ENCODE data around the gene MOB2. TPM values are rescaled to one million over a fixed set of nuclear protein-coding genes. Genes with fewer than 3 reads are reported as not detected.

The MOB2 gene
- total RNA-seq, 2 donors from 2014 or later: 65.0 to 65.7 TPM

DNA sequence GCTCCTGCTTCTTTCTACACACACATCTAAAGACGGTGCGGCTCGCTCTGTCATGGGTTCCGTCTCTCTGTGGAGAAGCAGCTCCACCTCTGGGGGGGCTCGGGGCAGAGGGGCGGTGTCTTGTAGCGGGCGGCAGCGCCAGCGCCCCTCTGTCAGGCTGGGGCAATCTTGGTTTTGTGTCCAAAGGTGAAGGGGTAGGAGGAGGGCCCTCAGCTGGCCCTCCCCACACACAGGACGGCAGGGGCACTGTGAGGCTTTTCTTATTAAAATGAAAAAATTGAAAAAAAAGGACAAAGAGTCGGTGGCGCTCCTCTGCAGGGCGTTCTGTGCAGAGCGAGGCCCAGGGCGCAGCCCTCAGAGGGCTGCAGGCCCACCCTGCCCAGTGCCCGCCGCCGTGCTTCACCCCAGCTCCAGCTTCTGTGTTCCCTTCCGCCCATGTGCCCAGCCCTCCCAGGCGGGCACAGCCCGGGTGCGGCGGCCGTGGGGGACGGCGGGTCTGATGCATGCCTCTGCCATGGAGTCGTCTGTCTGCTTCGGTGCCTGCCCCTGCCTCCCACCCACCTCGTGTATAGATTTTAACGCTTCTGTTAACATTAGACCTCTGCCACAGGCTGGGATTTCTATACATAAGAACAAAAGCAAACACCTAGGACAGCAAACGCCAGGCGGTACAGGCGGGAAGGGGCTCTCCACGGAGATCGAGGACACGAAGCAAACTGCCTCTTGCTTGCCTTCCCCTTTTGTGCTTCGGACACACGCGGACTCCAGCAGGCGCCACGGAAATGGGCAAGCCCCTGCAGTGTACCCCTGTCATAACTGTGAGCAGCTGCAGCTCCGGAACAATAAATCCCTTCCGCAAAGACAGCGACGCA lies 24.5 kb downstream of the MOB2 start:
- H3K4me3 Mint-ChIP-seq: no peak overlapping the region
- peaks cover 3% of the 10 kb centered on the region for H3K36me3 Mint-ChIP-seq (ENCODE audit: low read depth)
- DNase-seq (no peak), ATAC-seq (no peak)
- H3K9me3 ChIP-seq (ENCODE audit: control insufficient read depth, low read length, poor library complexity, severe bottlenecking): no peaks in the 10 kb centered on the region
- no peaks in the 10 kb centered on the region for H3K27me3 Mint-ChIP-seq
- H3K4me1 Mint-ChIP-seq: peaks cover 3% of the 10 kb centered on the region
- H3K27ac Mint-ChIP-seq: no peak overlapping the region

DNA sequence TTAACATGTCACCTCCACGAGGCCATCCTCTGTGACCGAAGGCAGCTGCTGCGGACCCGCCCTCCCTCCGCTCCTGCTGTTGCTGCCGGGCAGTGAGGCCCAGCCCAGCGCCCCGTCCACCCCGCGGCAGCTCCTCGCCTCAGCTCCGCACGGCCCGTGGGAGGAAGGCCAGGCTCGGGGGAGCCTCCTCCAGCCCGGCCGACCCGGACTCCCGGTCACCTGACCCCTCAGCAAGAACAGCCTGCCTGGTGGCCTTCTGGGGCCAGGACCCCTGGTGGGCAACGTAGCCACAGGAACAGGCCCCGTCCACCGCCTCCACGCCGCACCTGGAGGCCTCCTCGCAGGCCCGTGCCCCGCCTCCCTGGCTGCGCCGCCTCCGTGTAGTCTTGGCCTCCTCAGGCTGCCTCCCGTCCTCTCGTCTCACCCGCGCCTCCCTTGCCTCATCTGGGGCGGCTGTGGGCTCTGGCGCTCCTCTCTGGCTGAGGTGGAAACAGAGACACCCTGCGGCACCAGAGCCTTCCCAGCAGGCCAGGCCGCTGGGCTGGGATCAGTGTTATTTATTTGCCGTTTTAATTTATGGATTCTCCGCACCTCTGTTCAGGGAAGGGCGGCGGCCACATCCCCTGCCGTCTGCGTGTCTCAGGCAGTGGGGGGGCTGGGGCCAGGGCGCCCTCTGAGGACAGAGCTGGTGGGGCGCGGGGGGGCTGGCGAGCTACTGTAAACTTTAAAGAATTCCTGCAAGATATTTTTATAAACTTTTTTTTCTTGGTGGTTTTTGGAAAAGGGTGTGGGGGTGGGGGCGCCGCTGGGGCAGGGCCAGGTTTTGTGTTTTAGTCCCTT lies 25.4 kb downstream of the MOB2 start:
- no peak for ATAC-seq
- Mint-ChIP-seq H3K27ac (no peak overlapping the region), H3K36me3 (ENCODE audit: low read depth) (peaks cover 3% of the 10 kb centered on the region), H3K27me3 (no peaks in the 10 kb centered on the region), H3K4me1 (peaks cover 2% of the 10 kb centered on the region), H3K4me3 (no peak overlapping the region)
- H3K9me3 ChIP-seq (ENCODE audit: control insufficient read depth, low read length, poor library complexity, severe bottlenecking): no peaks in the 10 kb centered on the region
- DNase-seq: no peak

DNA sequence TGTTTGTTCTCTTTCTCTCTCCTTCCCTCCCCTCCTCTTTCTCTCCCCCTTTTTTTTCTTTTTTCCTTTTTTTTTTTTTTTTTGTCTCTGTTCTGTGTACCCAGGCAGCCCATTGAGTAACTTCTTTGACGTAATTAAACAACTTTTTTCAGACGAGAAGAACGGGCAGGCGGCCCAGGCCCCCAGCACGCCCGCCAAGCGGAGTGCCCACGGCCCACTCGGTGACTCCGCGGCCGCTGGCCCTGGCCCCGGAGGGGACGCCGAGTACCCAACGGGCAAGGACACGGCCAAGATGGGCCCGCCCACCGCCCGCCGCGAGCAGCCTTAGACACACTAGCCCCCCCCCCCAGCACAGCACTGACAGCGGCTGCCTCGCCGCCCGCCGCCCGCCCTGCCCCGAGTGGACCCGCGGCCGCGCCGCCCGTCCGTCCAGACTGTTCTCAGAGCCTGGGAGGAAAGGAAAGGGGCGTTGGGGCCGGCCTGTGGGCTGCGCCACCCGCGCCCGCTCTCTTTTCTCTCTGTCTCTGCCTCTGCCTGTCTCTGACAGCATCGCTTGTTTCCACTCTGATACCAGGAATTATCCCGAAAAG lies 26.1 kb downstream of the MOB2 start:
- Mint-ChIP-seq H3K27me3 (no peaks in the 10 kb centered on the region), H3K4me3 (no peak overlapping the region), H3K27ac (no peak overlapping the region), H3K36me3 (ENCODE audit: low read depth) (peaks cover 1% of the 10 kb centered on the region), H3K4me1 (peaks cover 6% of the 10 kb centered on the region)
- H3K9me3 ChIP-seq (ENCODE audit: control insufficient read depth, low read length, poor library complexity, severe bottlenecking): no peaks in the 10 kb centered on the region
- DNase-seq: no peak
- no peak for ATAC-seq

DNA sequence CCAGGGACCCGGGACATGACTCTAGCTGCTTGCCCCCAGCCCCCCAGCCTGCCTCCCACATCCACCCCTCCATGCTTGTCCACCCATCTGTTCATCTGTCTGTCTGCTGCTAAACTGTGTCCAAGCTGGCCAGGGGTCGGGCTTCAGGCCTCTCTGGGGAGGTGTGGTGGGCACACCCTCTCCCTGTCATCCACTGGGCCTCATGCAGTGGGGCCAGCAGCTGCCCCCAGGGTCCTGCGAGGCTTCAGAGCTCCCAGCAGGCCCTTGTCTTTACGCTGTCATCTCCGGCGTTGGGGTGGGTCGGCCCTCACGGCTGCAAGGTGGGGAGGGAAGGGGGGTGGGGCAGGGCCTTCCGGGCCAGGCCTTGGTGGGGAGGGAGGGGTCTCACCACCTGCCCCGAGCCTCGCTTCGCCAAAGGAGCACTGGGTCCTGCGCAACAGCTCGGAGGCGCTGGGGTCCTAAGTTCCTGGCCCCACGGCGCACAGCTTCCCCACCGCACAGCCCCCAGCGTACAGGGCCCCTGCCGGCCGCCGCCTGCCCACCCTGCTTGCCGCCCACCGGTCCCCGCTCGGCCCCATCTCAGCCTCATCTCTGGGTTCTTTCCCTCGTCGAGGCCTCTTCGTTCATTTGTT lies 26.7 kb downstream of the MOB2 start:
- ATAC-seq: no peak
- Mint-ChIP-seq H3K27ac (no peak overlapping the region), H3K27me3 (no peaks in the 10 kb centered on the region), H3K4me3 (no peak overlapping the region), H3K36me3 (ENCODE audit: low read depth) (no peaks in the 10 kb centered on the region), H3K4me1 (peaks cover 8% of the 10 kb centered on the region)
- no peak for DNase-seq
- no peaks in the 10 kb centered on the region for H3K9me3 ChIP-seq (ENCODE audit: control insufficient read depth, low read length, poor library complexity, severe bottlenecking)

DNA sequence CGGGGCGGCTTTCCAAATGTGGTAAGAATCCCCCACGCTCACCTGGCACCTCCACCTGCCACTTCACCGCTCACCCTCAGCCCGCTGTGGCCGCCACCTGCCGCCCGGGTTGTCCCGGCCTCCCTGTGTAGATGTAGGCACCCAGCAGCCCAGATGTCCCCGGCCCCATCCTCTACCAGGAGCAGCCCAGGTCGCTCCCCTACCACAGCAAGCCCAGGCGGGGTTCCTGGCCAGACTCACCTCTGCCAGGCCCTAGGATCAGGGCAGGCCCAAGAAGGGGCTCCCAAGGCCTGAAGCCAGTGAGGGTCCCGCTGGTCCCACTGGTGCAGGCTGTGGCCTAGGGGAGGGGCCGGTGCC lies 27.4 kb downstream of the MOB2 start:
- H3K27me3 Mint-ChIP-seq: no peaks in the 10 kb centered on the region
- H3K4me3 Mint-ChIP-seq: no peak overlapping the region
- DNase-seq (no peak), ATAC-seq (no peak)
- H3K4me1 Mint-ChIP-seq: peaks cover 8% of the 10 kb centered on the region
- H3K27ac Mint-ChIP-seq: no peak overlapping the region
- H3K9me3 ChIP-seq (ENCODE audit: control insufficient read depth, low read length, poor library complexity, severe bottlenecking): no peaks in the 10 kb centered on the region
- H3K36me3 Mint-ChIP-seq (ENCODE audit: low read depth): no peaks in the 10 kb centered on the region

DNA sequence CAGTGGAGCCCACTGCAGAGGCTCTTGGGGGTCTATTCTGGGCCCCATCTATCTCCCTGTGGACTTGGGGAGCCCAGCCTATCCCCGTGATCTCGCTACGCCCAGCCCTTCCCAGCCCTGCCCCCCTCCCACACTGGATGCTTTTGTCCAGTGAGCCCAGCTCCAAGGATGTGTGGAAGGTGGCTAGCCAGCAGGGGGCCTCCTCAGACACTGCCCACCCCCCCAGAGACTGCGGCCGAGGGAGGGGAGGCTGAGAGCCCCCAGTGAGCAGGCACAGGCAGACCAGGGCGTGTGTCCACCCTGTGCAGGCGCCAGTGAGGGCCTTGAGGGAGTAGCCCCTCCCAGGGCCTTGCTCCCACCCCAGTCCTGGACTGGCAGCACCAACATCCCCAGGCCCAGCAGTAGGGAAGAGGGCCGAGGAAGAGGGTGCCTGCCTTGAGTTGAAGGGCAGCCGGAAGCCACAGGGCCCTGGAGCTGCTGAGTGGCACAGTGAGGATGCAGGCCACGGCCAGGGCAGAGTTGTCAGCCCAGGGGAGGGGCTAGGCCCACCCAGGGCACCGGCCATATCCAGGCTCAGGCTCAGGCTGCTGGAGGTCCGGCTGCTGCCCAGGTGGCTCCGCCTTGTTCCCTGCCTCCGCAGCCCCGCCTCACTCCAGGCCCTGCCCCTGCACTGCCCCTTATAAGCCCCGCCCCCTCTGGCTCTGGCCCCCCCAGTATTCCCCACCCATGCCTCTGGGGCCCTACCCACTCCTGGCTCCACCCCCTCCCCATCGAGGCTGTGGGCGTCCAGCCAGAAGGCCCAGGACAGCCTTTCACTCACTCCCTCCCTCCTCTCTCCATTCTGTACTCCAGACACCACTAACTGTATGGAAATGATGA lies 28.0 kb downstream of the MOB2 start:
- DNase-seq: no peak
- H3K4me3 Mint-ChIP-seq: no peak overlapping the region

DNA sequence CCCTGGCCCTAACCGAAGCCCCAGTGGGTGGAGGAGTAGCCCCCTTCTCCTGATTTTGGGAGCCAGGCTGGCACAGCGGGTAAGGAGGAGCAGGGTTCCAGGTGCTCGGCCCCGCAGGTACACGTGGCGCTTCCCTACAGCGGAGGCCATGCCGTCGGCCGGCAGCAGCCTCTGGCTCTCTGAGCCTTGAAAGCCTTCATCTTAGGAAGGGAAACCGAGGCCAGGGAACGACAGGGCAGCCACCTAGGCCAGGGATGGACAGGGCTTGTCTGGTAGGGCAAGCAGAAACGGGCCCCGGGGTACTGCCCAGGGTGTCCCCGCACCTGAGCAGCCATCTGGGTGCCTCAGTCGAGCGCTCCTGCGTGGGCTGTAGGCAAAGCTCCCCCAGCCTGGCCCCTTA lies 28.7 kb downstream of the MOB2 start:
- no peaks in the 10 kb centered on the region for H3K9me3 ChIP-seq (ENCODE audit: control insufficient read depth, low read length, poor library complexity, severe bottlenecking)
- no peaks in the 10 kb centered on the region for H3K36me3 Mint-ChIP-seq (ENCODE audit: low read depth)
- H3K4me1 Mint-ChIP-seq: peaks cover 8% of the 10 kb centered on the region
- ATAC-seq (no peak), DNase-seq (no peak)
- H3K27ac Mint-ChIP-seq: no peak overlapping the region
- H3K4me3 Mint-ChIP-seq: no peak overlapping the region
- no peaks in the 10 kb centered on the region for H3K27me3 Mint-ChIP-seq

More for the DNA sequence above, 28.0 kb downstream of the MOB2 start:
- Mint-ChIP-seq H3K27ac (no peak overlapping the region), H3K27me3 (no peaks in the 10 kb centered on the region), H3K4me1 (peaks cover 8% of the 10 kb centered on the region), H3K36me3 (ENCODE audit: low read depth) (no peaks in the 10 kb centered on the region)
- ATAC-seq: no peak
- H3K9me3 ChIP-seq (ENCODE audit: control insufficient read depth, low read length, poor library complexity, severe bottlenecking): no peaks in the 10 kb centered on the region

DNA sequence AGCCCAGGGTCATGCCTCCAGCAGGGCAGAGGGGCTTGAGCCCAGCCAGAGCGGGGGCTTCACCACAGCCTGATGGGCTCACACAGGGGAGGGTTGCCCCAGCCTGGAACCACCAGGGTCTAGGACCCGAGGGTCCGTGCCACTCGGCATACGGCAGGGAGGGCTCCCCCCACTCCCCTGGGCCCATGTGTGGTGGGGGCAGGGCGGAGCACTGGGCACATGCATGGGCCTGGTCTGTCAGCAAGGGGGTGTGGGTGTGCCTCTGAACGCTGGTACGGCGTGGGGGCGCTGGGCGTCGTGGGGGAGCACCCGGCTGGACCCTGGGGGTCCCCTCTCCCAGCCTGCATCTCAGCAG lies 29.3 kb downstream of the MOB2 start:
- Mint-ChIP-seq H3K36me3 (ENCODE audit: low read depth) (no peaks in the 10 kb centered on the region), H3K27ac (no peak overlapping the region), H3K4me1 (peaks cover 8% of the 10 kb centered on the region), H3K27me3 (no peaks in the 10 kb centered on the region), H3K4me3 (no peak overlapping the region)
- ATAC-seq (no peak), DNase-seq (no peak)
- H3K9me3 ChIP-seq (ENCODE audit: control insufficient read depth, low read length, poor library complexity, severe bottlenecking): no peaks in the 10 kb centered on the region

DNA sequence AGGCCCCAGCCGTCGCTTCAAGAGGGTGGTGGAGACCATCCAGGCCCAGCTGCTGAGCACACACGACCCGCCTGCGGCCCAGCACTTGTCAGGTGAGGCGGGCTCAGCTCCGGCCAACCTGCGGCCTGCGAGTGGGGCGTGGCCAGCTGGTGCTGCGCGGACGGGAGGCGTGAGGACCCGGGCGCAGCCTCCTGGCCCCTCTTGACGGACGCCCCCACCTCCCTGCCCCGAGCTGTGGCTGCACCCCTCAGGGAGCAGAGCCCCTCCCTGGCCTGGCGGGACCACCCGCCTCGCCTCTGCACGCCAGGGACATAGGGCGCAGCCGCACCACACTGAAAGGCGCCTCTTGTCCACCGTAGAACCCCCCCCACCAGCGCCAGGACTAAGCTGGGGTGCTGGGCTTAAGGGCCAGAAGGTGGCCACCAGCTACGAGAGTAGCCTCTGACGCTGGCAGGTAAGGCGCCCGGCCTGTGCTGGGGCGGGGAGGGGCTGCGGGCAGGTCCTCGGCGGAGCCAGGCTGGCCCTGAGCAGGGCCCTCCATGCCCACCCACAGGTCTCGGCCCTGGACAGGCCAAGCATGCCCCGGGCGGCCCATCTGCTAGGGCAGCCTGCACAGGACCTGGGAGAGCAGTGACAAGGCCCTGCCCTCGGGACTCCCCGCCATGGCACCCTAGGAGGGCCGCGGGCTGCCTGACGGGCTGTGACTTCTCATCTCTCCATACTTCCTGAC lies 29.8 kb downstream of the MOB2 start:
- no peak for DNase-seq
- H3K9me3 ChIP-seq (ENCODE audit: control insufficient read depth, low read length, poor library complexity, severe bottlenecking): no peaks in the 10 kb centered on the region
- H3K36me3 Mint-ChIP-seq (ENCODE audit: low read depth): no peaks in the 10 kb centered on the region
- no peak for ATAC-seq
- H3K4me1 Mint-ChIP-seq: peaks cover 8% of the 10 kb centered on the region
- no peak overlapping the region for H3K4me3 Mint-ChIP-seq
- H3K27ac Mint-ChIP-seq: no peak overlapping the region
- H3K27me3 Mint-ChIP-seq: no peaks in the 10 kb centered on the region

DNA sequence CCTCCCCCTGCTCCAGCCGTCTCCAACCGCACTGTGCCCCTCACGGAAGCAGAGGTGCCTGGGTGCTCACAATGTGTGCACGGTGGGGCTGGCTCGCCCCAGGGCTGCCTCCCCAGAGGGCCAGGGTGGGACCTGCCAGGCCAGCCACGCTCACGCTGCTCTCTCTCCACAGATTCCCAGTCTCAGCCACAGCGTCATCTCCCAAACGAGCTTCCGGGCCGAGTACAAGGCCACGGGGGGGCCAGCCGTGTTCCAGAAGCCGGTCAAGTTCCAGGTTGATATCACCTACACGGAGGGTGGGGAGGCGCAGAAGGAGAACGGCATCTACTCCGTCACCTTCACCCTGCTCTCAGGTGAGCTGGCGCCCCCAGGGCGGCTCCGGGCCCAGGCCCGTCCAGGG lies 30.4 kb downstream of the MOB2 start:
- H3K9me3 ChIP-seq (ENCODE audit: control insufficient read depth, low read length, poor library complexity, severe bottlenecking): no peaks in the 10 kb centered on the region
- ATAC-seq (no peak), DNase-seq (no peak)
- H3K36me3 Mint-ChIP-seq (ENCODE audit: low read depth): no peaks in the 10 kb centered on the region
- no peak overlapping the region for H3K27ac Mint-ChIP-seq
- peaks cover 8% of the 10 kb centered on the region for H3K4me1 Mint-ChIP-seq
- H3K27me3 Mint-ChIP-seq: no peaks in the 10 kb centered on the region
- H3K4me3 Mint-ChIP-seq: no peak overlapping the region

DNA sequence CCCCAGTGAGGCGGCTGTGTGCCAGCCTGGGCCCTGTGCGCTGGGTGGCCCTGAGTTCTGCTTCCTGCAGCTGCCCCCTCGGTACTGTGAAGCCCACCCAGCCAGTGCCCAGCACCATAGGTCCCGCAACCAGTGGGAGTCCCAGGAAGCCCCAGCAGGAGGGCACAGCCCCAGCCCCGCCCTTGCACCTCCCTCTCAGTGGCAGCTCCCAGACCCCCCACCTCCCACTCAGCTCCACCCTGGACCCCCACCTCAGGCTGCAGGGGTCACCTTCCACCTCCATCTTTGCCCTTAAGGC lies 30.9 kb downstream of the MOB2 start:
- H3K27ac Mint-ChIP-seq: no peak overlapping the region
- no peaks in the 10 kb centered on the region for H3K36me3 Mint-ChIP-seq (ENCODE audit: low read depth)
- H3K9me3 ChIP-seq (ENCODE audit: control insufficient read depth, low read length, poor library complexity, severe bottlenecking): no peaks in the 10 kb centered on the region
- ATAC-seq: no peak
- H3K27me3 Mint-ChIP-seq: no peaks in the 10 kb centered on the region
- H3K4me3 Mint-ChIP-seq: no peak overlapping the region
- peaks cover 8% of the 10 kb centered on the region for H3K4me1 Mint-ChIP-seq
- no peak for DNase-seq

DNA sequence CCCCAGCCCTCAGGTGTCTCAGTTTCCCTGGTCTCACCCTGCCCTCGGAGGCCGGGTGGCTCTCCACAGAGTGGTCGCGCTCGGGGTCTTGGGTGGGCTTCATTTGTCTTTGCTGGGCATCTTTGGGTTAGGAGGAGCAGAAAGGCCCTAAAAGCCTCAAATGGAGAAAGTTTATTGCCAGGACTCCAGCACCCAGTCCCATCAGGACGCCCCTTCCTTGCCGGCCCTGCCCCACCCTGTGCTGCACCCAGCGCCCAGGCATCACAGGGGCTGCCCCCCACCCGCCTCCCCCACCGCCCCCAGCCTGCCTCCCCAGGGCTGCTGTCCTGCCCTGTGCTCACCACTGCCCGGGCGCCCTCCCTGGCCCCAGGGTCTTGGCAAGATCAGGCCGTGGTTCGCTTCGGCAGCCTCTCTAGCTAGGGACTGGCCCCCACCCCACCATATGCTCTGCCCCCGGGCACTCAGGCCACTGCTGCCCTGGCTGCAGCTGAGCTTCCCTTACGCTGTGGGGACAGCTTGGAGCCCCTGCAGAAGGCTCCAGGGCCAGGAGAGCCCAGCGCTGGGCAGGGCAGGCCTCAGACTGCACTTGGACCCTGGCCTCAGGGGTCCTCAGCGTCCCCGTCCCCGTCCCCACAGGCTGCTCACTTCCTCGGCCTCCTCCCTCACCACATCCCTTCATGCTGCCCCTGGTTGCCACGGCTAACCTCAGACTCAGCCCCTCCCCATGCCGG lies 31.4 kb downstream of the MOB2 start:
- Mint-ChIP-seq H3K27ac (no peak overlapping the region), H3K4me3 (no peak overlapping the region), H3K4me1 (peaks cover 8% of the 10 kb centered on the region), H3K36me3 (ENCODE audit: low read depth) (no peaks in the 10 kb centered on the region), H3K27me3 (no peaks in the 10 kb centered on the region)
- ATAC-seq (no peak), DNase-seq (no peak)
- H3K9me3 ChIP-seq (ENCODE audit: control insufficient read depth, low read length, poor library complexity, severe bottlenecking): no peaks in the 10 kb centered on the region
